ENCODE data around the gene JPH3.
A peak's percentile ranks its signal among the peaks of the same experiment; 100 is the strongest.
"Not testable (repeated sequence)": the region's sequence is repeated elsewhere in the genome, so short reads cannot be mapped to it uniquely, and the experiment has no call there.

JPH3 gene

DNA sequence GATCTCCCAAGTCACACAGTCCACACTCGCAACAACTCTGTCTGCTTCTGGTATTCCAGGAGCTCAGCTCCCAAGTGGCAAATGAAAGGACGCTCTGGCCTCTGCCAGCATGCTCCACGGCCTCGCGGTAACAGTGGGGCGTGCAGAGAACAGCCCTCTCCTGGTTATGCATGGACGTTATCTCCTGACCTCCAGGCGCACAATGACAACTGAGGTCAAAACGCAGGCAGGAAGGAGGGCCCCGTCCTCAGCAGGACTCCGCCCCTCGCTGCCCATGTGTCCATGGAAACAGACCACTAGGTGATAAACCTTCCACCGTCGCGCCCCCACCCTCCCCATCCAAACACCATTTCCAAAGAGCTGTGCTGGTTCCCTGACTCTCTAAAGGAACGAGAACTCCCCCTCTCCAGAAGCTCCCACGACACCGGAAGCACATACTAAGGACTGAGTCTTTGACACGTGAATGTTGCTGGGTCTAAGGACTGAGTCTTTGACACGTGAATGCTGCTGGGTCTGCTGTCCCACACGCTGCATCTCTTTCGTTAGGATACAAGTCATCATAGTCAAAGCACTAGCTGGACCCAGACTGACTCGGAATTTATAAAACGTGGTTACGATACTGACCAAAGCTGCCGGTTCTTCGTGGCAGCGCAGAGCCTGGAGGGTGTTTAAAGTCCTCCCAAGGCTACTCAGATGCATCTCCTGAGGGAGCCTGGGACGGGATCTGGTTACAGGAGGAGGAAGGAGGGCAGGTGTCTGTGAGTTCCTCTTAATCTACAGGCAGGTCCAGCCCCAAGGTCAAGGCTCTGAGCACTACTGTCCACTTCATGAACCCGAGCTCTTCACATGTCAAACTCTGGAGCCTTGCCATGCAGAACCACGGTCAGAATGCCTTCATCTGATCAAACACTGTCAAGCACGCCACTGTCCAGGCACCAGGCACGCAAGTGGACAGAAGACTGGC, 119.6 kb downstream of the JPH3 start:
- no peak for DNase-seq

- no peak for DNase-seq
These were observed 120.4 kb downstream of the JPH3 start for GRCh38 chr16:87722590-87723225.

GRCh38 chr16:87723226-87723623, 120.9 kb downstream of the JPH3 start:
- DNase-seq, result no peak

GRCh38 chr16:87724490-87725291, 122.4 kb downstream of the JPH3 start:
- no peak for DNase-seq

- no peak for DNase-seq
These were observed 123.4 kb downstream of the JPH3 start for GRCh38 chr16:87725596-87726235.

DNA sequence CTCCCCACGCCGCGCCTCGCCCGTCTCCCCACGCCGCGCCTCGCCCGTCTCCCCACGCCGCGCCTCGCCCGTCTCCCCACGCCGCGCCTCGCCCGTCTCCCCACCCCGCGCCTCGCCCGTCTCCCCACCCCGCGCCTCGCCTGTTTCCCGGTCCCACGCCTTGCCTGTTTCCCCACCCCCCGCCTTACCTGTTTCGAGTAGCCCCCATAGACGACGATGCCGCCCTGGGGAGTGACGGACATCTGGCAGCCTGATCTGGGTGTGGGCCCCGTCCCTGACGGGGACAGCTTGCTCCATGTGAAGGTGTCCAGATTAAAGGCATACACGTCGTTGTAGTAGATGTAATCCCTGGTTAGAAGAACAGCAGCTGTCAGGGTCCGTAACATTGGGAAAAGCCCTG, 124.3 kb downstream of the JPH3 start:
- not testable (repeated sequence) for DNase-seq

DNA sequence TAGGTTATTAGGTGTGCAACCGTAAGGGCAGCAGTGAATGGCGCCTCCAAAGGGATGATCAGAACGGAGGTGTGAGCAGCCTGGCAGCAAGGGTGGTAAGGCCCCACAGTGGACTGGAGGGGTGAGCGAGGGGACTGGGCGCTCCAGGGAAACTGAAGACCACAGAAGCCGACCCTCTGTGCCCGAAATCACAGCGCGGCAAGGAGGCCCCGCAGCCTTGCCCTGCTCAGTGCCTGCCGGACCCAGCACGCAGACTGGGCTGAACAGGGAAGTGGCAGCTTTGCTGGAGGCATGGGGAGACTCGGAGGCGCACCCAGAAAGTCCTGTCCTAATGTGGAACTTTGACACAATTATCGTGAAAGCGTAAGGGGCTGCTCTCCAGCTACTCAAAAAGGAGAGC, 125.0 kb downstream of the JPH3 start:
- DNase-seq, result no peak

GRCh38 chr16:87728026-87728425, 125.7 kb downstream of the JPH3 start:
- DNase-seq, result no peak

- no peak for DNase-seq
These were observed 127.1 kb downstream of the JPH3 start for GRCh38 chr16:87729266-87729954.

GRCh38 chr16:87731607-87732006, 129.3 kb downstream of the JPH3 start:
- no peak for DNase-seq

DNA sequence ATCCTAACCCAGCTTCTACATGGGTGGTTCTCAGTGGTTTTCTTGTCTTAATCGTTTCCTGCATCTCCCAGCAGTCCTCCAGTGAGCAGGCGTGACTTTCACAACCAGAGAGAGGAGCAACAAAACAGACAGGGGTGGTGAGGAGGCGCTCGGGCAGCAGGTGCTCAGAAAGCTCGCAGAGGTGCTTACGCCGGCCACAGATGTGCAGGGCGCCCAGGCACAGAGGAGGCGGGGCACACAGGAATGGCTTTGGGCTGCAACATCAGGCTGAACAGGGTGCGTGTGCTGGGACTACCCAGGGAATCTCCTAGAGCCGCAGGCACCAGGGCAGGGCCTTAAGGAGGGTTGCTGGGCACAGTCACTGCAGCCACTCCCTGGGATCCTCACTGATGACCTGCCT, 130.9 kb downstream of the JPH3 start:
- peak; percentile 4 for DNase-seq

DNA sequence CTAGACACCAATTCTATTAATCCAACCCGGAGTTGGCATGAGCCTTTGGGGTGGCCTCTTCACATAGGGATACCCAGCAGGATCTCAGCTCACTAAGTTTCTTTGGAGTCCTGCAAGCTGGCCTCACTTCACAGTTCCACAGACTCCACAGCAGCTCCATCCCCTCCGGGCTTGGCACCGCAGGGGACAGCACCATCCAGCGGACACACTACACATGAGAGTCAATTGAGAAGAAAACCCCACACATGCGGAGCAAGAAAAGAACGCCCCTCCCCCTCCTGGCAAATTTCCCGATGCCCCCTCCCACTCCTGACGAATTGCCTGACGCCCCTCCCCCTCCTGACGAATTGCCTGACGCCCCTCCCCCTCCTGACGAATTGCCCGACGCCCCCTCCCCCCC, 132.3 kb downstream of the JPH3 start:
- no peak for DNase-seq

- no peak for DNase-seq
These were observed 133.1 kb downstream of the JPH3 start for GRCh38 chr16:87735270-87736007.

DNA sequence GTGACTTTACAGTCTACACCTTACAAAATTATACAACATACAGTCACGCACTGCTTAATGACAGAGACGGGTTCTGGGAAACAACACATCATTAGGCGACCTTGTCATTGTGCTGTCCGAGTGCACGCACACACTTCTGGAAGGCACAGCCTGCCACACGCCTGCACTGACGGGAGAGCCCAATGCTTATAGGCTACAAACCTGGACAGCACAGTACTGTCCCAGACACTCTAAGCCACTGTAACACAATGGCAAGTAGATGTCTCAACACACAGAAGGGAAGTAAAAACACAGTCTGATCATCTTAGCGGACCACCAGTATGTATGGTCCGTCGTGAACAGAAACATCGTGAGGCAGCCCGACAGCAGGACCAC, 133.7 kb downstream of the JPH3 start:
- DNase-seq, result no peak

DNA sequence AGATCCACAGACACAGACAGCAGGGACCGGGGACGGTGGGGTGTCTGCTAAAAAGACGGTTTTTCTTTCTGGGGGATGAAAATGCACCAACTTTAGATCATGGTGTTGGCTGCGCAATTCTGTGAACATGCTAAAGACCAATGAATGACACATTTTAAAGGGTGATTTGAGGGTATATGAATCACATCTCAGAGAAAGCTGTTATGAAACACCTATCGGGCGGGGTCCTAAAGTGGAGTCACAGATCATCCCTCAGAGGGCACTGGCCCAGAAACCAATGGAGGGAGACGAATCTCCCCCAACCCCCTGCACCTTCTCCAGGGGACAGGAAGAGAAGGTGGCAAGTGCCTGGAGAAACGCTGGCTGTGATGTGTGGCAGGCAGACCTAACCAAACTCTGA, 137.5 kb downstream of the JPH3 start:
- no peak for DNase-seq

GRCh38 chr16:87740441-87740840, 138.1 kb downstream of the JPH3 start:
- DNase-seq, result no peak

- no peak for DNase-seq
These were observed 138.7 kb downstream of the JPH3 start for GRCh38 chr16:87740909-87741424.

GRCh38 chr16:87741700-87742415, 139.6 kb downstream of the JPH3 start:
- DNase-seq, result no peak

DNA sequence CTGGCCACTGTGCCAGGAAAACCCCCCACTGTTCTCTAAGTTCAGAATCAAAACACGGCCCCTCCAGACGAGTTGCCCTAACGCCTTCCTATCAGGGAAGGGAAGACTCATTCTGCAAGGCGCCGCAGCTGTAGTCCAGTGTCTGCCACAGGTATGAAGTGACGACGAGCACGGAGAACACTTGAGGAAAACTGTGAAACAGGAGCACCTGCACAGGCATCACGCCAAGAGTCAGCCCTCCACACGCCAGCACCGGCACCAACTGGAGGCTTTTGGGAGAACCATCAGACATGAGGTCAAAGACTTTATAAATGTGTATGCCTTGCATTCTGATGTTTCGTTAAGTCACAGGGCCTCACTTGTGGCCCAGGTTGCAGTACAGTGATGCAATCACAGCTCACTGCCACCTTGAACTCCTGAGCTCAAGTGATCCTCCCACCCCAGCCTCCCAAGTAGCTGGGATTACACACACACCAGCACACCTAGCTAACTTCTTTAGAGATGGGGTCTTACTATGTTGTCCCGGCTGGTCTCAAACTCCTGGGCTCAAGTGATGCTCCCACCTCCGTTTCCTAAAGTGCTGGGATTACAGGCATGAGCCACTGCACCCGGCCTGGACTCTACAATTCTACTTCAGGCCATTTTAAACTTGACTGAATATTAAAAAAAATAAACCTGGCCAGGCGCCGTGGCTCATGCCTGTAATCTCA, 140.6 kb downstream of the JPH3 start:
- DNase-seq, result no peak

Measured in activated naive CD4-positive, alpha-beta T cell treated with Interleukin-2 at 50 U/mL for 16 hours (primary cell).